SK-N-SH (cell line): Measurements from ENCODE around the gene PRDM15. TPM values are rescaled to one million over a fixed set of nuclear protein-coding genes. Genes with fewer than 3 reads are reported as not detected.

Experiments
- CTCF ChIA-PET: fragments of 300-600, 350-600 bp; formaldehyde crosslinking; extraction: SDS; loops from one replicate; lab custom pipeline; 2021; lab: Yijun Ruan, JAX
- POLR2A ChIA-PET: fragments of 350-600 bp; sonication (Branson Sonifier 250); formaldehyde crosslinking; extraction: SDS; loops from one replicate; lab custom pipeline; 2020; ENCODE audit warnings: antibody characterized with exemption, inconsistent platforms; lab: Yijun Ruan, JAX
- DNase-seq: peaks from one replicate; pipeline ENCODE4 v3.0.0; 2012
- H2AFZ ChIP-seq: fragments of 200-600 bp; sonication (generic); 2 replicates; pipeline ENCODE4 v1.8.1; 2016; ENCODE audit warnings: antibody characterized with exemption, mild to moderate bottlenecking, low read depth
- H3F3A ChIP-seq: fragments of 200-600 bp; sonication (generic); replicated peaks from 2 replicates; pipeline ENCODE3; 2016; ENCODE audit warnings: antibody characterized with exemption, mild to moderate bottlenecking; ENCODE audit not compliant: insufficient read depth
- H3K27ac ChIP-seq, 2 experiments: fragments of 200-500 bp in 1 of 2; fragments of 200-600 bp in 1 of 2; sonication (Bioruptor generic) in 1 of 2; sonication (generic), shearing (Covaris generic) in 1 of 2; 2 replicates each; pipeline versions ENCODE4 v1.5.1 to v1.6.1; 2014 to 2016; ENCODE audit warnings: low read depth in 2 of 2, inconsistent platforms in 1 of 2, low read length in 1 of 2, mild to moderate bottlenecking in 1 of 2, mixed read lengths in 1 of 2
- H3K27me3 ChIP-seq: fragments of 200-600 bp; sonication (generic), shearing (Covaris generic); 2 replicates; pipeline ENCODE4 v1.6.1; 2016; ENCODE audit warnings: mixed run types; ENCODE audit not compliant: insufficient read depth
- H3K36me3 ChIP-seq, 2 experiments: fragments of 200-500 bp in 1 of 2; fragments of 200-600 bp in 1 of 2; sonication (Bioruptor generic) in 1 of 2; sonication (generic) in 1 of 2; replicated peaks in 1 of 2; 2 replicates each; pipeline versions ENCODE3 to v1.5.1; 2014 to 2016; ENCODE audit warnings: low read length in 1 of 2, mild to moderate bottlenecking in 1 of 2; ENCODE audit not compliant: insufficient read depth in 2 of 2, control insufficient read depth in 1 of 2
- H3K4me1 ChIP-seq, 2 experiments: fragments of 200-500 bp in 1 of 2; fragments of 200-600 bp in 1 of 2; sonication (Bioruptor generic) in 1 of 2; sonication (generic), shearing (Covaris generic) in 1 of 2; 2 replicates each; pipeline versions ENCODE4 v1.5.1 to v1.6.1; 2014 to 2016; ENCODE audit warnings: low read depth in 1 of 2, low read length in 1 of 2, mixed run types in 1 of 2; ENCODE audit not compliant: insufficient read depth in 2 of 2, control insufficient read depth in 1 of 2
- H3K4me2 ChIP-seq: fragments of 200-600 bp; sonication (generic), shearing (Covaris generic); 2 replicates; pipeline ENCODE4 v1.6.1; 2017; ENCODE audit warnings: mixed run types
- H3K4me3 ChIP-seq, 2 experiments: fragments of 200-500 bp in 1 of 2; fragments of 200-600 bp in 1 of 2; sonication (Bioruptor generic) in 1 of 2; sonication (generic), shearing (Covaris generic) in 1 of 2; 2 replicates each; pipeline versions ENCODE4 v1.5.1 to v1.8.1; 2014 to 2016; ENCODE audit warnings: low read depth in 2 of 2, inconsistent platforms in 1 of 2, low read length in 1 of 2, mild to moderate bottlenecking in 1 of 2, mixed read lengths in 1 of 2, moderate library complexity in 1 of 2
- H3K79me2 ChIP-seq: fragments of 200-600 bp; sonication (generic); 2 replicates; pipeline ENCODE4 v1.8.1; 2017; ENCODE audit warnings: mild to moderate bottlenecking; ENCODE audit not compliant: insufficient read depth
- H3K9ac ChIP-seq: fragments of 200-600 bp; sonication (generic); 2 replicates; pipeline ENCODE4 v1.6.1; 2017; ENCODE audit warnings: mixed run types
- H3K9me2 ChIP-seq: fragments of 200-600 bp; sonication (generic); 2 replicates; pipeline ENCODE4 v1.6.1; 2017; ENCODE audit warnings: mixed run types
- H3K9me3 ChIP-seq: fragments of 200-600 bp; sonication (generic); 2 replicates; pipeline ENCODE4 v1.6.1; 2017; ENCODE audit warnings: mixed run types, mild to moderate bottlenecking, moderate library complexity
- H4K20me1 ChIP-seq: fragments of 200-600 bp; sonication (generic); 2 replicates; pipeline ENCODE4 v1.6.1; 2017; ENCODE audit warnings: mild to moderate bottlenecking, mixed run types; ENCODE audit not compliant: insufficient read depth
- CHD2 ChIP-seq: fragments of 150-350 bp; IDR thresholded peaks from 2 replicates; pipeline ENCODE4 v1.6.1; 2018; ENCODE audit warnings: low read length; ENCODE audit not compliant: partially characterized antibody
- FOSL2 ChIP-seq: IDR thresholded peaks from 2 replicates; pipeline ENCODE4 v1.4.0; 2012; ENCODE audit warnings: low read depth, mild to moderate bottlenecking, moderate library complexity, borderline replicate concordance
- FOXJ3 ChIP-seq: sonication (generic); formaldehyde crosslinking; IDR thresholded peaks from 2 replicates; pipeline ENCODE4 v1.5.1; 2020; ENCODE audit warnings: mild to moderate bottlenecking, missing genetic modification reagents
- FOXM1 ChIP-seq: IDR thresholded peaks from 2 replicates; pipeline ENCODE4 v1.4.0; 2012; ENCODE audit warnings: low read depth, mild to moderate bottlenecking
- GABPA ChIP-seq: IDR thresholded peaks from 2 replicates; pipeline ENCODE4 v1.4.0; 2012; ENCODE audit warnings: low read depth, mild to moderate bottlenecking
- GATA2 ChIP-seq: sonication (generic); formaldehyde crosslinking; IDR thresholded peaks from 2 replicates; pipeline ENCODE4 v1.5.0; 2020; ENCODE audit warnings: mild to moderate bottlenecking, missing genetic modification reagents
- JUND ChIP-seq: IDR thresholded peaks from 2 replicates; pipeline ENCODE4 v1.4.0; 2012
- MEF2A ChIP-seq: IDR thresholded peaks from 2 replicates; pipeline ENCODE4 v1.4.0; 2012; ENCODE audit warnings: low read depth, borderline replicate concordance
- NRF1 ChIP-seq: IDR thresholded peaks from 2 replicates; pipeline ENCODE4 v1.6.1; 2012; ENCODE audit warnings: low read depth, mild to moderate bottlenecking, low read length
- POLR2AphosphoS5 ChIP-seq: IDR thresholded peaks from 2 replicates; pipeline ENCODE4 v1.6.1; 2012; ENCODE audit warnings: low read depth, low read length
- RCOR1 ChIP-seq: fragments of 150-350 bp; IDR thresholded peaks from 2 replicates; pipeline ENCODE4 v1.6.1; 2017; ENCODE audit warnings: antibody characterized with exemption, low read length
- RXRA ChIP-seq: IDR thresholded peaks from 2 replicates; pipeline ENCODE4 v1.4.0; 2012; ENCODE audit warnings: low read depth, mild to moderate bottlenecking, borderline replicate concordance
- SIN3A ChIP-seq: IDR thresholded peaks from 2 replicates; pipeline ENCODE4 v1.6.1; 2012; ENCODE audit warnings: low read depth, mild to moderate bottlenecking, low read length, moderate library complexity, borderline replicate concordance
- TAF1 ChIP-seq: IDR thresholded peaks from 2 replicates; pipeline ENCODE4 v1.6.1; 2012; ENCODE audit warnings: low read depth, mild to moderate bottlenecking, low read length, moderate library complexity, borderline replicate concordance
- TCF12 ChIP-seq: IDR thresholded peaks from 2 replicates; pipeline ENCODE4 v1.4.0; 2012
- WGBS: methylation state at CpG from one replicate; pipeline ENCODE4 v1.1.6; 2017; ENCODE audit warnings: low lambda C conversion rate; 5-methylcytosine and 5-hydroxymethylcytosine counted together
- polyA plus RNA-seq, 3 experiments: library from polyadenylated mRNA; depleted of rRNA; stranded (reverse); fragments of >200 nt; gene quantifications; 2 replicates each; pipeline ENCODE4 v1.2.3, GENCODE V29; 2012
- TF ChIP-seq, protein P1 (sequence below): fragments of 150-350 bp; IDR thresholded peaks from 2 replicates; pipeline ENCODE4 v1.6.1; 2017; ENCODE audit warnings: antibody characterized with exemption, low read length, low read depth, borderline replicate concordance
- TF ChIP-seq, protein P2 (sequence below): IDR thresholded peaks from 2 replicates; pipeline ENCODE4 v1.4.0; 2012; ENCODE audit warnings: low read depth
- TF ChIP-seq, protein P3 (sequence below): IDR thresholded peaks from 2 replicates; pipeline ENCODE4 v1.4.0; 2012; ENCODE audit warnings: low read depth, borderline replicate concordance
- TF ChIP-seq, protein P4 (sequence below): fragments of 150-350 bp; IDR thresholded peaks from 2 replicates; pipeline ENCODE4 v1.6.1; 2016; ENCODE audit warnings: mild to moderate bottlenecking, low read depth, low read length
- TF ChIP-seq, protein P5 (sequence below): fragments of 200-600 bp; sonication (generic); IDR thresholded peaks from 2 replicates; pipeline ENCODE4 v1.6.1; 2017; ENCODE audit warnings: antibody characterized with exemption, mild to moderate bottlenecking, moderate library complexity

The PRDM15 gene
- polyA plus RNA-seq, 1 of the 3 experiments (the other 2 are of a cell fraction) = 7.0 TPM

DNA sequence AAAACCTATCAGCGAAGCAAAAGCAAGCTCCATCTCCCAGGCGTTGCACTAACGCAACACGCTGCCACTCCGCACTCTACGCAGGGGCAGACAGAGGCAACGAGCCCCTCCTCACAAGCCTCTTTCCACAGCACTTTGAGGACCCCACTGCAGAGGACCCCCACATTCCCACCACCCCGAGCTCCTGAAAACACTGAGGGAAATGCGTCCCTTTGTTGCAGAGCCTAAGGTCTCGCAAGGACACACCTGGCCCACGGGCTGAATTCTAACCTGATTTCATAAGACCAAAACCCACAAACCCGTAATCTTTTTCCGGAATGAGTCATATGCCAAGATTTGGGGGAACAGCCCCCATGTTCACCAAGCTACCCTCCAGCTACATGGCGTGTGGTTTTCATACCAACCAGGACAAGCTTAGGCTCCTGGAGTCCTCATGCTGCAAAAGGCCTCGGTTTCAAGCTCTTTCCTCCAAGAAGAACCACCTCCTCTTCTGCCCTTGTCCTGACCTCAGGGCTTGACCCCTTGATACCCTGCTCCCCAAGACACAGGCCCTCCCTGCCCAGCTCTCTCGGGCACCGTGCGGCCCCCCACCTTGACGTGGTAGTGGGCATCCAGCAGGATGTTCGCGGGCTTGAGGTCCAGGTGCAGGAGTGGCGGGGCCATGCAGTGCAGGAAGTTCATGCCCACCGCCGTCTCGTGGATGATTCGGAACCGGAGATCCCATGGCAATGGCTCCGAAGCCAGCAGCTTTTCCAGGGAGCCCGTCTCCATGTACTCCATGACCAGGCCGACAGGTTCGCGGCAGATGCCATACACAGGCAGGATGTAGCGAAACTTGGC is 123.0 kb downstream of the PRDM15 start:
- H3K36me3 ChIP-seq = no peaks in the 10 kb centered on the region
- no peak overlapping the region for H3K4me2 ChIP-seq
- H3K4me3 ChIP-seq = no peak overlapping the region
- no peaks in the 10 kb centered on the region for H3F3A ChIP-seq
- H4K20me1 ChIP-seq = no peaks in the 10 kb centered on the region
- ChIA-PET POLR2A (no interaction called here), CTCF (interaction anchor here (0.7 to 1.6 kb wide), 2 partner anchors 9 to 14 kb away, joined by 3 to 4 read pairs; no protein-coding TSS in a partner anchor)
- no peak overlapping the region for H3K27ac ChIP-seq
- H3K9me2 ChIP-seq = no peaks in the 10 kb centered on the region
- no peak for DNase-seq
- no peaks in the 10 kb centered on the region for H3K9me3 ChIP-seq
- H3K9ac ChIP-seq = no peak overlapping the region
- no peaks in the 10 kb centered on the region; the same call in 1 of the 2 replicates for H3K79me2 ChIP-seq
- H2AFZ ChIP-seq = no peak overlapping the region
- H3K4me1 ChIP-seq = peaks cover 0 to 23% of the 10 kb centered on the region in 2 experiments; a peak in 1 of 4 replicates
- TF ChIP-seq, protein P1, sequence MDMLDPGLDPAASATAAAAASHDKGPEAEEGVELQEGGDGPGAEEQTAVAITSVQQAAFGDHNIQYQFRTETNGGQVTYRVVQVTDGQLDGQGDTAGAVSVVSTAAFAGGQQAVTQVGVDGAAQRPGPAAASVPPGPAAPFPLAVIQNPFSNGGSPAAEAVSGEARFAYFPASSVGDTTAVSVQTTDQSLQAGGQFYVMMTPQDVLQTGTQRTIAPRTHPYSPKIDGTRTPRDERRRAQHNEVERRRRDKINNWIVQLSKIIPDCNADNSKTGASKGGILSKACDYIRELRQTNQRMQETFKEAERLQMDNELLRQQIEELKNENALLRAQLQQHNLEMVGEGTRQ = no peak
- TF ChIP-seq, protein P2, sequence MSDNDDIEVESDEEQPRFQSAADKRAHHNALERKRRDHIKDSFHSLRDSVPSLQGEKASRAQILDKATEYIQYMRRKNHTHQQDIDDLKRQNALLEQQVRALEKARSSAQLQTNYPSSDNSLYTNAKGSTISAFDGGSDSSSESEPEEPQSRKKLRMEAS = no peak
- 93% methylated on average over 27 of the region's 33 CpGs for WGBS
- H3K27me3 ChIP-seq = no peaks in the 10 kb centered on the region

DNA sequence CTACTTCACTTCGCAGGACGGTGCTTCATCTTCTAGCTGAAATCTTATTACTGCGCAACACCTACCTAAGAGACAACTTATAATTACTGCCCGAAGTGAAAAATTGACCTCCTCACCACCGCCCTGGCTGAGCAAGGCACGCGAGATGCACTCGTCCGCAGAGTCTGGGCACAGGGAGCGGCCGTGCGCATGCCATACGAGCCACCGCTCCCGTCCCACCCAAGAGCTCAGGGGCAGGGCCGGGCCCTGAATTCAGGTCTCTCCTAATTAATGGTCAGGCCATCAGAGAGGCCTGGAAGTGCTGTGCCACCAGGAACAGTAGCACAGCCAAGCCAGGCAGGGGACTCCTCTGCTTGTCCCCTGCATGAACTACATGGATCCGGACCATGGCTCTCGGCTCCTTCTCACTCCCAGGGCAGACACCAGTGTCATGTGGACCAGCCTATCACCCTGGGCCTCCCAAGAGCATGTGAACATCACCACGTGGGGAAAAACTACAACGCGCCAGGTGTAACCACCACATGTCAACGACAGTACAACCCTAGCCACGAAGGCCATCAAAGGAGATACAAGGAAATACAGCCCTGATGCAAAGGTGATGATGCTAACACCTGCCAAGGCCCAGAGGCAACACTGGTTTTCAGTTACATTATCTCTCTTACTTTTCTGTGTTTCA is 123.7 kb downstream of the PRDM15 start:
- Histone ChIP-seq H2AFZ (no peak overlapping the region), H3K4me3 (no peak overlapping the region), H3F3A (no peaks in the 10 kb centered on the region), H3K79me2 (no peaks in the 10 kb centered on the region; the same call in 1 of the 2 replicates), H3K9me2 (no peaks in the 10 kb centered on the region), H3K9me3 (no peaks in the 10 kb centered on the region), H3K4me1 (peaks cover 0 to 21% of the 10 kb centered on the region in 2 experiments; a peak in 1 of 4 replicates), H3K27ac (no peak overlapping the region), H3K9ac (no peak overlapping the region), H3K4me2 (no peak overlapping the region), H3K27me3 (no peaks in the 10 kb centered on the region), H4K20me1 (no peaks in the 10 kb centered on the region), H3K36me3 (no peaks in the 10 kb centered on the region)
- 97% methylated on average over 22 of the region's 23 CpGs for WGBS
- no peak for TF ChIP-seq JUND
- no peak for TF ChIP-seq MEF2A
- TF ChIP-seq, protein P3, sequence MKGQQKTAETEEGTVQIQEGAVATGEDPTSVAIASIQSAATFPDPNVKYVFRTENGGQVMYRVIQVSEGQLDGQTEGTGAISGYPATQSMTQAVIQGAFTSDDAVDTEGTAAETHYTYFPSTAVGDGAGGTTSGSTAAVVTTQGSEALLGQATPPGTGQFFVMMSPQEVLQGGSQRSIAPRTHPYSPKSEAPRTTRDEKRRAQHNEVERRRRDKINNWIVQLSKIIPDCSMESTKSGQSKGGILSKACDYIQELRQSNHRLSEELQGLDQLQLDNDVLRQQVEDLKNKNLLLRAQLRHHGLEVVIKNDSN = no peak
- TF ChIP-seq GABPA = no peak
- no peak for TF ChIP-seq FOXM1
- no peak for TF ChIP-seq TCF12
- TF ChIP-seq GATA2 = no peak
- TF ChIP-seq SIN3A = no peak
- no peak for TF ChIP-seq NRF1
- TF ChIP-seq CHD2 = no peak
- TF ChIP-seq, protein P1 = no peak
- TF ChIP-seq, protein P4, sequence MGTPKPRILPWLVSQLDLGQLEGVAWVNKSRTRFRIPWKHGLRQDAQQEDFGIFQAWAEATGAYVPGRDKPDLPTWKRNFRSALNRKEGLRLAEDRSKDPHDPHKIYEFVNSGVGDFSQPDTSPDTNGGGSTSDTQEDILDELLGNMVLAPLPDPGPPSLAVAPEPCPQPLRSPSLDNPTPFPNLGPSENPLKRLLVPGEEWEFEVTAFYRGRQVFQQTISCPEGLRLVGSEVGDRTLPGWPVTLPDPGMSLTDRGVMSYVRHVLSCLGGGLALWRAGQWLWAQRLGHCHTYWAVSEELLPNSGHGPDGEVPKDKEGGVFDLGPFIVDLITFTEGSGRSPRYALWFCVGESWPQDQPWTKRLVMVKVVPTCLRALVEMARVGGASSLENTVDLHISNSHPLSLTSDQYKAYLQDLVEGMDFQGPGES = no peak
- no peak for TF ChIP-seq FOXJ3 (CRISPR knock-in tag)
- no peak for TF ChIP-seq RCOR1
- TF ChIP-seq FOSL2 = no peak
- TF ChIP-seq, protein P5, sequence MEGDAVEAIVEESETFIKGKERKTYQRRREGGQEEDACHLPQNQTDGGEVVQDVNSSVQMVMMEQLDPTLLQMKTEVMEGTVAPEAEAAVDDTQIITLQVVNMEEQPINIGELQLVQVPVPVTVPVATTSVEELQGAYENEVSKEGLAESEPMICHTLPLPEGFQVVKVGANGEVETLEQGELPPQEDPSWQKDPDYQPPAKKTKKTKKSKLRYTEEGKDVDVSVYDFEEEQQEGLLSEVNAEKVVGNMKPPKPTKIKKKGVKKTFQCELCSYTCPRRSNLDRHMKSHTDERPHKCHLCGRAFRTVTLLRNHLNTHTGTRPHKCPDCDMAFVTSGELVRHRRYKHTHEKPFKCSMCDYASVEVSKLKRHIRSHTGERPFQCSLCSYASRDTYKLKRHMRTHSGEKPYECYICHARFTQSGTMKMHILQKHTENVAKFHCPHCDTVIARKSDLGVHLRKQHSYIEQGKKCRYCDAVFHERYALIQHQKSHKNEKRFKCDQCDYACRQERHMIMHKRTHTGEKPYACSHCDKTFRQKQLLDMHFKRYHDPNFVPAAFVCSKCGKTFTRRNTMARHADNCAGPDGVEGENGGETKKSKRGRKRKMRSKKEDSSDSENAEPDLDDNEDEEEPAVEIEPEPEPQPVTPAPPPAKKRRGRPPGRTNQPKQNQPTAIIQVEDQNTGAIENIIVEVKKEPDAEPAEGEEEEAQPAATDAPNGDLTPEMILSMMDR = no peak
- TF ChIP-seq TAF1 = no peak
- TF ChIP-seq RXRA = no peak
- no peak for TF ChIP-seq POLR2AphosphoS5
- DNase-seq = no peak
- POLR2A ChIA-PET = no interaction called here
- CTCF ChIA-PET = interaction anchor here (1.6 kb wide), 1 partner anchor 15 kb away, joined by 4 read pairs; no protein-coding TSS in a partner anchor
